DND-41 (cell line): Measurements from ENCODE around the gene TSPAN3.
A peak's percentile ranks its signal among the peaks of the same experiment; 100 is the strongest.

Source experiments
- ATAC-seq: fragments of 200-7000 bp; cut with Tn5 transposase; 3 replicates; pipeline ENCODE4 v1.9.1; 2021; ENCODE audit warnings: low read depth; ENCODE audit not compliant: insufficient read depth
- DNase-seq: peaks from one replicate; pipeline ENCODE4 v3.0.0-alpha.2; 2020
- H2AFZ ChIP-seq: 2 replicates; pipeline ENCODE4 v1.6.0; 2012; ENCODE audit warnings: low read depth, low read length
- H3K27ac ChIP-seq: 2 replicates; pipeline ENCODE4 v1.5.1; 2012; ENCODE audit warnings: low read length, inconsistent platforms
- H3K27me3 ChIP-seq: fragments of 200-600 bp; sonication (generic); 2 replicates; pipeline ENCODE4 v1.6.0; 2012; ENCODE audit warnings: low read length, mild to moderate bottlenecking, inconsistent platforms; ENCODE audit not compliant: insufficient read depth, poor library complexity
- H3K36me3 ChIP-seq: 2 replicates; pipeline ENCODE4 v1.5.1; 2012; ENCODE audit warnings: low read length, inconsistent platforms; ENCODE audit not compliant: insufficient read depth
- H3K4me1 ChIP-seq: 2 replicates; pipeline ENCODE4 v1.5.1; 2012; ENCODE audit warnings: mild to moderate bottlenecking, low read length; ENCODE audit not compliant: insufficient read depth
- H3K4me2 ChIP-seq: 2 replicates; pipeline ENCODE4 v1.6.0; 2012; ENCODE audit warnings: mild to moderate bottlenecking, moderate library complexity, low read length, inconsistent platforms; ENCODE audit not compliant: insufficient read depth
- H3K4me3 ChIP-seq, 2 experiments: fragments of 200-600 bp in 1 of 2; shearing (Covaris generic) in 1 of 2; 2 replicates each; pipeline ENCODE4 v1.5.1; 2012 to 2016; ENCODE audit warnings: inconsistent platforms in 2 of 2, low read length in 2 of 2, mild to moderate bottlenecking in 2 of 2, low read depth in 1 of 2, moderate library complexity in 1 of 2
- H3K79me2 ChIP-seq: 2 replicates; pipeline ENCODE4 v1.6.0; 2012; ENCODE audit warnings: low read length, inconsistent platforms; ENCODE audit not compliant: insufficient read depth
- H3K9ac ChIP-seq: 2 replicates; pipeline ENCODE4 v1.6.0; 2012; ENCODE audit warnings: low read depth, mild to moderate bottlenecking, inconsistent platforms, low read length, moderate library complexity
- H3K9me3 ChIP-seq: 2 replicates; pipeline ENCODE4 v1.5.1; 2012; ENCODE audit warnings: low read length, moderate library complexity, mild to moderate bottlenecking, inconsistent platforms; ENCODE audit not compliant: insufficient read depth, severe bottlenecking
- H4K20me1 ChIP-seq: 2 replicates; pipeline ENCODE4 v1.6.0; 2012; ENCODE audit warnings: low read length; ENCODE audit not compliant: insufficient read depth
- EZH2 ChIP-seq: IDR thresholded peaks from 3 replicates; pipeline ENCODE4 v1.6.1; 2012; ENCODE audit warnings: borderline replicate concordance, low read depth, mild to moderate bottlenecking, moderate library complexity, low read length, inconsistent platforms; ENCODE audit not compliant: severe bottlenecking
- TF ChIP-seq, protein P1 (sequence below): IDR thresholded peaks from 2 replicates; pipeline ENCODE4 v1.5.1; 2012; ENCODE audit warnings: borderline replicate concordance, low read length, moderate library complexity, mild to moderate bottlenecking; ENCODE audit not compliant: poor library complexity, severe bottlenecking; ENCODE audit errors: extremely low read depth

TSPAN3 gene

DNA sequence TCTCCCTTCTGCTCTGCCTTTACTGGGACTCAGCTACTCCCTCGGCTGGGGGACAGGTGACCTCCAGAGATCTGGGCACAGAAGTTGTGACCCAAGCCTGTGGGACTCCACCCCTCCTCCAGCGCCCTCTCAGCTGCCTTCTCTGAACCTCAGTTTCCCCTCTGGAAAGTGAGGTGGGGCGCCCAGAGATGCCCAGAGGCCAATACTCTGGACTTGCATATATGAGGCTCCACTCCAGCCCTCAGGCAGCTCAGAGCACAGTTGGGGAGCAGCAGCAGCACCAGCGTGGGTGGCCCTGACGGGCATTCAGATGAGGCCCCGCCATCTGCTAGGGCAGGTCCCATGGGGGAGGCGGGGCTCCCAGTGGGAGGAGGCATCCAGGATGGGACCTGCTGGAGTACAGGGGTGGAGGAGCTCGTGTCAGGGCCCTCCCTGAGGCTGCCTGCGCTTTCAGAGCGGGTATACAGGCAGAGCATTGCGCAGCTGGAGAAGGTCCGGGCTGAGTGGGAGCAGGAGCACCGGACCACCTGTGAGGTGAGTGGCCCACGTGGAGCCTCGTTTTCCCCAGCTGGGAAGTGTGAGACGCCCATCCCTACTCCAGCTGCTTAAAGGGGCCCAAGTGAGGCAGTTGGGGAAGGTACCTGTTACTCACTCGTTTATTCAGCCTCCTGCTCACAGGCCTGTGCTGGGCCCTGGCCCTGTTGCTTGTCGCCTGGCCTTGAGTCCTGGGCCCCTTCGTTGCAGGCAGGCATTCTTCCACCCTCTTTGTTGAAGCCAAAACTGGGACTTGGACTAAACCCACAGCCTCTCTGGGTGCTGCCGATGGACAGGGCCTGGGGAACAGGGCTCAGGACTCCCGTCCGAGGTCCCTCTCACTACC lies 40.6 kb downstream of the TSPAN3 start:
- no peaks in the 10 kb centered on the region for H3K36me3 ChIP-seq
- H4K20me1 ChIP-seq = no peaks in the 10 kb centered on the region
- ATAC-seq (no peak), DNase-seq (no peak)
- H3K27me3 ChIP-seq = no peaks in the 10 kb centered on the region
- H3K4me2 ChIP-seq = no peak overlapping the region
- no peak overlapping the region for H3K9ac ChIP-seq
- H2AFZ ChIP-seq = no peak overlapping the region
- TF ChIP-seq EZH2 = no peak
- TF ChIP-seq, protein P1, sequence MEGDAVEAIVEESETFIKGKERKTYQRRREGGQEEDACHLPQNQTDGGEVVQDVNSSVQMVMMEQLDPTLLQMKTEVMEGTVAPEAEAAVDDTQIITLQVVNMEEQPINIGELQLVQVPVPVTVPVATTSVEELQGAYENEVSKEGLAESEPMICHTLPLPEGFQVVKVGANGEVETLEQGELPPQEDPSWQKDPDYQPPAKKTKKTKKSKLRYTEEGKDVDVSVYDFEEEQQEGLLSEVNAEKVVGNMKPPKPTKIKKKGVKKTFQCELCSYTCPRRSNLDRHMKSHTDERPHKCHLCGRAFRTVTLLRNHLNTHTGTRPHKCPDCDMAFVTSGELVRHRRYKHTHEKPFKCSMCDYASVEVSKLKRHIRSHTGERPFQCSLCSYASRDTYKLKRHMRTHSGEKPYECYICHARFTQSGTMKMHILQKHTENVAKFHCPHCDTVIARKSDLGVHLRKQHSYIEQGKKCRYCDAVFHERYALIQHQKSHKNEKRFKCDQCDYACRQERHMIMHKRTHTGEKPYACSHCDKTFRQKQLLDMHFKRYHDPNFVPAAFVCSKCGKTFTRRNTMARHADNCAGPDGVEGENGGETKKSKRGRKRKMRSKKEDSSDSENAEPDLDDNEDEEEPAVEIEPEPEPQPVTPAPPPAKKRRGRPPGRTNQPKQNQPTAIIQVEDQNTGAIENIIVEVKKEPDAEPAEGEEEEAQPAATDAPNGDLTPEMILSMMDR = no peak
- no peak overlapping the region for H3K4me3 ChIP-seq
- H3K9me3 ChIP-seq = no peaks in the 10 kb centered on the region
- no peaks in the 10 kb centered on the region for H3K79me2 ChIP-seq
- peak overlapping the region; percentile 60 for H3K27ac ChIP-seq
- peaks cover 15% of the 10 kb centered on the region for H3K4me1 ChIP-seq

DNA sequence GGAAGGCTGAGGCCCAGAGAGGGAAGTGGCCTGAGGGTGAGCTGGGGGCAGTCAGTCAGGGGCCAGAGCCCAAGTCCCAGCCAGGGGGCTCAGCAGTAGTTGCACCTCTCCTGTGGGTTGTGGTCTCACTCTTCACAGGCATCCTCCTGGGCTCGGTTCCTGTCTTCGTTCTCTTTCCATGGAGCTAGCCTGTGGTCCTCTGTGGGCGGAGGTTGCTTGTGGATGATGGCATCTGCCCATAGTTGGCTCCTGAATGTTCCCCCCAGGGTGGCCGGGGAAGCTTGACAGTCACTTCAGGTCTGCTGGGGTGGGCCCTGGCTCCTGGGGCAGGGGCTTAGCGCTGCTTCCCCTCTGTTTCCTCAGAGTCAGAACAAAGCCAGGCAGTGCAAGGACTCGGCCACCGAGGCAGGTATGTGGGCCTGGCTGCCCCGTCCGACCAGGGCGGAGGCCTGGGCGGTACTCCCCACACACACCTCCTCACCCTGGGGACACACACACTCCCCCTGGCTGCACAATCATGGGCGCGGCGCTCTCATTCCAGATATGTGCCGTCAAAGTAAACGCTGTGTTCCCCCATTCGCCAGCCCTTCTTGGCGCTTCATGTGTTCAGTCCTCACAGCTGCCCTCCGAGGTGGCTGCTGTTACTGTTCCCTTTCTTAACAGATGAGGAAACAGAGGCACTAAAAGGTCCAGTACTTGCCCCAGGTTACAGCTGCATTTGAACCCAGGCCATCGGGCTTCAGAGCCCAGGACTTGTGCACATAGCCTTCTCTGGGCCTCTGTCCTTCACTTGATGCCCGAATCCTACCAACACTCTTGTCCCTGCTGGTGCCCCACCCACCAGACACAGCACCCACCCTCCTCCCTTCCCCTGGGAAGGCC lies 41.5 kb downstream of the TSPAN3 start:
- no peak overlapping the region for H2AFZ ChIP-seq
- no peak overlapping the region for H3K4me3 ChIP-seq
- H3K9me3 ChIP-seq = no peaks in the 10 kb centered on the region
- H3K9ac ChIP-seq = no peak overlapping the region
- no peak overlapping the region for H3K27ac ChIP-seq
- H3K4me1 ChIP-seq = peaks cover 15% of the 10 kb centered on the region
- no peaks in the 10 kb centered on the region for H3K27me3 ChIP-seq
- TF ChIP-seq, protein P1 = no peak
- no peak for TF ChIP-seq EZH2
- no peaks in the 10 kb centered on the region for H3K79me2 ChIP-seq
- no peaks in the 10 kb centered on the region for H4K20me1 ChIP-seq
- no peak for DNase-seq
- H3K4me2 ChIP-seq = no peak overlapping the region
- H3K36me3 ChIP-seq = no peaks in the 10 kb centered on the region
- no peak for ATAC-seq

DNA sequence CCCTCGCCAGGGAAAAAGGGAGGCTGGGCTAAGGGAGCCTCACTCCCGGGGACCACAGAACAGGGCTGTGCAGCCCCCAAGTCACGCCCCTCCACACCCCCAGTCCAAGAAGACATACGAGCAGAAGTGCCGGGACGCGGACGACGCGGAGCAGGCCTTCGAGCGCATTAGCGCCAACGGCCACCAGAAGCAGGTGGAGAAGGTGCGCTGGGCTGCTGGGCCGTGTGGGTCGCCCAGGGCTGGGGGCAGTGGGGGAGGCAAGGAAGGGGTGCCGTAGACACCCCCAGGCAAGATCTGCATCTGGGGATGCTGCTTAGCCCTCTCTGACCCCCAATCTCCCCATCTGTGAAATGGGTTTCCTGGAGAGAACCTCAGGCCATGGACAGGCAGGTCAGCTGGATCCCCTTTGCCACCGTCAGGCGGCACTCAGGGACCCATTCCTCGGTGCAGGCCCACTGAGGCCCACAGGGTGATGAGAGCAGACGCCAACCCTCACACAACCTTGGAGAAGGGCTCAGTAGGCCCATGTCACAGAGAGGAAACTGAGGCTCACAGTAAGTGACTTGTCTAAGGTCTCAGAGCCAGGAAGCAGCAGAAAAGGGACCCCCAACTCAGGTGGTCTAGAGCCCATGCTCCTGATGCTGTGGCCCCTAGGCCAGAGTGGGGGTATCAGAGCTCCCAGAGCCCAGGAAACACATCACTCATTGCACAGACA lies 42.3 kb downstream of the TSPAN3 start:
- Histone ChIP-seq H3K36me3 (no peaks in the 10 kb centered on the region), H3K79me2 (no peaks in the 10 kb centered on the region), H3K4me3 (no peak overlapping the region), H4K20me1 (no peaks in the 10 kb centered on the region), H3K9ac (no peak overlapping the region), H3K27me3 (no peaks in the 10 kb centered on the region), H3K4me1 (peaks cover 15% of the 10 kb centered on the region), H2AFZ (no peak overlapping the region), H3K27ac (no peak overlapping the region), H3K9me3 (no peaks in the 10 kb centered on the region), H3K4me2 (no peak overlapping the region)
- DNase-seq (no peak), ATAC-seq (no peak)
- TF ChIP-seq EZH2 = no peak
- TF ChIP-seq, protein P1 = no peak
